Epithelial cell of proximal tubule (primary cell): ENCODE data around the gene PAPPA. TPM values are rescaled to one million over a fixed set of nuclear protein-coding genes. Genes with fewer than 3 reads are reported as not detected.

Experiments used
- DNase-seq: peaks from one replicate; pipeline ENCODE4 v3.0.0-alpha.2; 2011; ENCODE audit warnings: low read depth
- H3K4me3 ChIP-seq: 2 replicates; pipeline ENCODE4 v1.5.1; 2011; ENCODE audit warnings: low read depth, mild to moderate bottlenecking, low read length
- total RNA-seq: library from RNA; depleted of rRNA; stranded (reverse); fragments of >200 nt; gene quantifications from 2 replicates; pipeline ENCODE4 v1.2.3, GENCODE V29; 2015
- TF ChIP-seq, protein P1 (sequence below): conservative IDR thresholded peaks from 2 replicates; pipeline ENCODE4 v1.5.1; 2012; ENCODE audit warnings: low read depth, mild to moderate bottlenecking, low read length

PAPPA gene
- total RNA-seq, 1 donor from 2014 or later: 2.5 TPM

DNA sequence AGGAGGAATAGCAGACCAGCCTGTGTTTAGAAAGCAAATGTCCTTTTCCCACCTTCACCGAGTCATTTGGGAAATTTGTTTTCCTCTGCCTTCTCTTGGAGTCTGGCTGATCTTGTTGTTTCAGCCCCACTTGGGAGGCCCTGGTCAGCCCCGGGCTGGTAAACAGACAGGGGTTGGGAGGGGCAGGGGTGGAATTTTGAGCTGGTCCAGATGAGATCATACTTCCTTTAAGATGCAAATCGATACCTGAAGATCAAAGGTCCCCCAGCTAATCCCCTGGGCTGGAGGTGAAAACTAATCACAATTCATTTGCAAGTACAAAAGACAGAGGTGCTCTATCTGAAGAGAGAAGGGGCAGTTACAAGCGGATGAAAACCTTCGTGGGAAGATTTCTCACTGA, 118.4 kb downstream of the PAPPA start:
- TF ChIP-seq, protein P1, sequence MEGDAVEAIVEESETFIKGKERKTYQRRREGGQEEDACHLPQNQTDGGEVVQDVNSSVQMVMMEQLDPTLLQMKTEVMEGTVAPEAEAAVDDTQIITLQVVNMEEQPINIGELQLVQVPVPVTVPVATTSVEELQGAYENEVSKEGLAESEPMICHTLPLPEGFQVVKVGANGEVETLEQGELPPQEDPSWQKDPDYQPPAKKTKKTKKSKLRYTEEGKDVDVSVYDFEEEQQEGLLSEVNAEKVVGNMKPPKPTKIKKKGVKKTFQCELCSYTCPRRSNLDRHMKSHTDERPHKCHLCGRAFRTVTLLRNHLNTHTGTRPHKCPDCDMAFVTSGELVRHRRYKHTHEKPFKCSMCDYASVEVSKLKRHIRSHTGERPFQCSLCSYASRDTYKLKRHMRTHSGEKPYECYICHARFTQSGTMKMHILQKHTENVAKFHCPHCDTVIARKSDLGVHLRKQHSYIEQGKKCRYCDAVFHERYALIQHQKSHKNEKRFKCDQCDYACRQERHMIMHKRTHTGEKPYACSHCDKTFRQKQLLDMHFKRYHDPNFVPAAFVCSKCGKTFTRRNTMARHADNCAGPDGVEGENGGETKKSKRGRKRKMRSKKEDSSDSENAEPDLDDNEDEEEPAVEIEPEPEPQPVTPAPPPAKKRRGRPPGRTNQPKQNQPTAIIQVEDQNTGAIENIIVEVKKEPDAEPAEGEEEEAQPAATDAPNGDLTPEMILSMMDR: no peak
- no peak overlapping the region for H3K4me3 ChIP-seq
- no peak for DNase-seq

- DNase-seq: no peak
- TF ChIP-seq, protein P1: no peak
- H3K4me3 ChIP-seq: no peak overlapping the region
Observed at GRCh38 chr9:116274293-116274692, 120.7 kb downstream of the PAPPA start.

GRCh38 chr9:116275418-116276195, 122.0 kb downstream of the PAPPA start:
- no peak overlapping the region for H3K4me3 ChIP-seq
- TF ChIP-seq, protein P1: no peak
- DNase-seq: no peak

GRCh38 chr9:116276196-116276493, 122.6 kb downstream of the PAPPA start:
- no peak for DNase-seq
- TF ChIP-seq, protein P1: no peak
- no peak overlapping the region for H3K4me3 ChIP-seq

- H3K4me3 ChIP-seq: no peak overlapping the region
- TF ChIP-seq, protein P1: no peak
- no peak for DNase-seq
Observed at GRCh38 chr9:116276651-116277121, 123.1 kb downstream of the PAPPA start.

- TF ChIP-seq, protein P1: no peak
- no peak overlapping the region for H3K4me3 ChIP-seq
- DNase-seq: no peak
Observed at GRCh38 chr9:116278326-116278725, 124.7 kb downstream of the PAPPA start.

DNA sequence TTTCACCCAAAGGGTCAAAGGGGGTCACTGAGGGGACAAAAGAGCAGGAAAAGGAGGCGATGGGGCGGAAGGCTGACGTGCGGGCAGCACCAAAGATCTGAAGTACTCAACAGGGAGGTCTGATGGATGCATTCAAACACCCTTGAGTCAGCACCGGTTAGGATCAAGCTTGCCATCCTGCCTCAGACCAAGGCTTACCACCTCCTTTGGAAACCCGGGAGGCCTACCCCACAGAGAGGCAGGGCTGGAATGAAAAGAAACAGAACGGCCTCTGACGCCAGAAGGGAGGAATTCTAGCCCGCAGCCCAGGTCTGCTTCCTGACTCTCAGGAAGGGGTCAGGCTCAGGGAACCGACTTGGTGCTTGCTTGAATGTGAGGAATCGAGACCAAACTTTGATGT, 125.6 kb downstream of the PAPPA start:
- no peak for DNase-seq
- TF ChIP-seq, protein P1: no peak
- no peak overlapping the region for H3K4me3 ChIP-seq
